D341Med (cell line): ENCODE measurements around the gene IKBKG.
A peak's percentile ranks its signal among the peaks of the same experiment; 100 is the strongest.
"Not testable (repeated sequence)": the region's sequence is repeated elsewhere in the genome, so short reads cannot be mapped to it uniquely, and the experiment has no call there.

Source experiments
- DNase-seq: peaks from one replicate; pipeline ENCODE4 v3.0.0; 2012; ENCODE audit warnings: low spot score

IKBKG gene, protein sequence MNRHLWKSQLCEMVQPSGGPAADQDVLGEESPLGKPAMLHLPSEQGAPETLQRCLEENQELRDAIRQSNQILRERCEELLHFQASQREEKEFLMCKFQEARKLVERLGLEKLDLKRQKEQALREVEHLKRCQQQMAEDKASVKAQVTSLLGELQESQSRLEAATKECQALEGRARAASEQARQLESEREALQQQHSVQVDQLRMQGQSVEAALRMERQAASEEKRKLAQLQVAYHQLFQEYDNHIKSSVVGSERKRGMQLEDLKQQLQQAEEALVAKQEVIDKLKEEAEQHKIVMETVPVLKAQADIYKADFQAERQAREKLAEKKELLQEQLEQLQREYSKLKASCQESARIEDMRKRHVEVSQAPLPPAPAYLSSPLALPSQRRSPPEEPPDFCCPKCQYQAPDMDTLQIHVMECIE

DNA sequence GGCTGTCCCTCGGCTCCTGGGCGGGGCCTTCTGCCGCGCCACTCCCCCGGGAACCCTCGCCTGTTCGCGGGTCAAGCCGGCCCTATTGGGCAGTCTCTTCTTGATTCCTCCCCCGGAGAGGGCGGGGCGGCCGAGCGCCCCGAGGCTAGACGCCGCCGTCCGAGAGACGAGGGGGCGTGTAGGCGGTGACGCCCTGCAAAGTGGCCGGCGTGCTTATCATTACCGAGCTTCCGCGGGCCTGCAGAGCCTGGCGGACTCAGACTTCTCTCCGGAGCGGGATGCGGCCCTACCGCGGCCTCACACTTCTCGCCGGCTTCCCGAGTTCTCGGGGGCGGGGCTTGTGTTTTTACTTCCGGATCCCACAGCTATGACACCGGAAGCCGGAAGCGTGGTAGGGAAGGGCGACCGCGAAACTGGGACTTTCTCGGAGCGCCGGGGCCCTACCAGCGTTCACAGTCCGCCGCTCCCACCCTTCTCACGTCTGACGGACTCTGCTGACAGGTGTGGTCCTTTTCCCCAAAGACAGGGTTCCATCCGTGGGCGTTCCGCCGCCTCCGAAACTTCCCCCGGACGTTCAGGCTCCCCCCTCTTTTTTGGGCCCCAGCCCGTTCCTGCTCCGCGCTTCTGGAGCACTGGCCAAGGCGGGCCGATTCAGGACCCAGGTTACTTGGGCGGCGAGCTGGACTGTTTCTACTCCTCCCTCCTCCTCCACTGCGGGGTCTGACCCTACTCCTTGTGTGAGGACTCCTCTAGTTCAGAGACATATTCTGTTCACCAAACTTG, at the start of gene IKBKG:
Gene IKBKG (plus strand): TSS at position 376 of the 783 bp plus-strand sequence. CDS start 4,383 bp downstream, outside the sequence.
- DNase-seq: peak; percentile 90

DNA sequence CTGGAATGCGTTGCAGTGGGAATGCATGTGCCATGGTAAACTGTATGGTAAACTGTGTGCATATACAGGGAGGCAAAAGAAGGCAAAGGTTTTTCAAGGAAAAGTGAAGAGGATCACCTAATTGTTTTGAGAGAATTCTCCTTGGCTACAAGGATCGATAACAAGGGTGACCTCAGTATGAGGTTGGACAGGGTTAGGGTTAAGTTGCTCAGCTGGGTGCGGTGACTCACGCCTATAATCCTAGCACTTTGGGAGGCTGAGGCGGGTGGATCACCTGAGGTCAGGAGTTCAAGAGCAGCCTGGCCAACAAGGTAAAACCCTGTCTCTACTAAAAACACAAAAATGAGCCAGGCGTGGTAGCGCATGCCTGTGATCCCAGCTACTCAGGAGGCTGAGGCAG, 46.0 kb upstream of the IKBKG start:
- not testable (repeated sequence) for DNase-seq

DNA sequence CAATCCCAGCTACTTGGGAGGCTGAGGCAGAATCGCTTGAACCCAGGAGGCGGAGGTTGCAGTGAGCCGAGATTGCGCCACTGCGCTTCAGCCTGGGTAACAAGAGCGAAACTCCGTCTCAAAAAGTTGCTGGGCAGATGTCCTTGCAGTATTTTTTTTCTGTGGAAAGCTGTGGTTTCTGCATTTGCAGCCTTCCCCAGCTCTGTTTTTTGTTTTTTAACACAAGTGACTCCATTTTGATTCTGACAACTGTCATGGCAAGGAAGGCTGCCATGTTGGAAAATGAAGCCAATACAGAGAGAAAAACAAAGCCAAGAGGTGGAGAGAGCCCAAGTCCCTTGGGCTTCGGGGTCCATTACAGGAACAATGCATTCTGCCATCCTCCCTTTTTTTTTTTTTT, 45.3 kb upstream of the IKBKG start:
- no peak for DNase-seq

DNA sequence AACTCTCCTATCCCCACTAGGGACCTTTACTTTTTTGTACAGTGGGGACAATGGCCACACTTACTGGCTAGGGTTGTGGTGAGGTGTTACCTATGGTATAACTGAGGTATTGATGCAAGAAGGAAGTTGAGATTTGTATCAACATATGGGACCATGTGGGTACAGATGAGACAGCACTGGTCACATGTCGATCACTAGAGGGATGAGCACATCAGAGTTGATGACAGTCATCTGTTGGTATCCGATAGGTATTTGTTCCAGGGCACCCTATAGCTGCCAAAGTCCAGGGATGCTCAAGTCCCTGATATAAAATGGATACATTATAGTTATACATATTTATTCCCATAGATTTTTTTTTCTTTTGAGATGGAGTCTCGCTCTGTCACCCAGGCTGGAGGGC, 44.4 kb upstream of the IKBKG start:
- DNase-seq: no peak

DNA sequence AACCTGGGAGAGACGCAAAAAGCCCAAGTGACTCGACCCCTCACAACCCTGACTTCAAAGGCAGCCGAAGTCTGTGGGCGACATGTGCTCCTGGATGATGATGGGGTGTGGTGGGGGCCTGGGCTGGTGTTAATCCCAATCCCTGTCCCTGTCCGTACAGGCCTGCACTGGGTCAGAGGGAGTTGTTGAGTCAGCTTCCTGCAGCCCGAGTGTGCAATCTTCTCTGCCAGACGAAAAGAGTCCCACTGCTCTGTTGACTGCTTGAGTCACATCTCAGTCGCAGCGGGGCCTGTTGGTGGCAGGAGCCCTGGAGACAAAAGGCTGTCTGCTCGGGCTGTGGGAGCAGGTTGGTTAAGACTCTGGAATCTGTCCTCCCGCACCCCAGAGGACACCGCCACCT, 41.7 kb upstream of the IKBKG start:
- DNase-seq: no peak

DNA sequence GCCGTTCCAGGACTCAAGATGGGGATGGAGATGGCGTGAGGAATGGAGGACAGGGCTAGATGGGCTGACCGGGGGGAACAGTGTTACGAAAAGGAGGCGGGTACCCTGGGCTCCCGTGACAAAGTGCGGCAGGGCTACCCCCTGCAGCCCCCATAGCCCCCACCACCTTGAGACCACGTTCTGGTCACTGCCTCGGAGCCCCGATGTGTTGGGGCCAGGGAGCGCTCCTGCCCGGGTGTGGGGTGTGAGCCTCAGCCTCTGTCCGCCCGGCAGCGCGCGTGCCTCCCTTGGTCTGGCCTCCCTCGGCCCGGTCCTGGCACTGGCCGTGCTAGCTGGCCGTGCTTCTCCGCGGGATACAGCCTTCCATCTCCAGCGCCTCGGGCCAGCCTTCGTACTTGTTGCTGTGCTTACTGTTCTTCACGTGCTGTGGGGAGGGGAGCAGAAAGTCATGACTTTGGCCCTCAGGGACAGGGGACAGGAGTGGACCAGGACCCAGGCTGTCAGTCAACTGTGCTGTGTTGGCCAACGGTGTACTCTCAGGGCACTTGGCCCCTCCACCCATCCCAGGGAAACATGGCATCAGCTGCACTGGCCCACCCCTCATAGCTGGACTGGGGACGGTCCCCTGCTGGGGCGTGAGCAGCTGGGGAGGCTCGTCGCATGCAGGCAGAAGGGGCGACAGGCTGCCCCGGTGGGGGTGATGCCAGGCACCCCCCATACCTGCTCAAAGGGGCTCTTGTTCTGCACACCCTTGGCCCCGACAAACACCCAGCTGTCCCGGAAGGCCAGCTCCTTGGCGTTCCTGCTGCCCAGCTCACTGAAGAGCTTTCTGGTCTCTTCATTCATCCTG, 40.7 kb upstream of the IKBKG start:
- no peak for DNase-seq

DNA sequence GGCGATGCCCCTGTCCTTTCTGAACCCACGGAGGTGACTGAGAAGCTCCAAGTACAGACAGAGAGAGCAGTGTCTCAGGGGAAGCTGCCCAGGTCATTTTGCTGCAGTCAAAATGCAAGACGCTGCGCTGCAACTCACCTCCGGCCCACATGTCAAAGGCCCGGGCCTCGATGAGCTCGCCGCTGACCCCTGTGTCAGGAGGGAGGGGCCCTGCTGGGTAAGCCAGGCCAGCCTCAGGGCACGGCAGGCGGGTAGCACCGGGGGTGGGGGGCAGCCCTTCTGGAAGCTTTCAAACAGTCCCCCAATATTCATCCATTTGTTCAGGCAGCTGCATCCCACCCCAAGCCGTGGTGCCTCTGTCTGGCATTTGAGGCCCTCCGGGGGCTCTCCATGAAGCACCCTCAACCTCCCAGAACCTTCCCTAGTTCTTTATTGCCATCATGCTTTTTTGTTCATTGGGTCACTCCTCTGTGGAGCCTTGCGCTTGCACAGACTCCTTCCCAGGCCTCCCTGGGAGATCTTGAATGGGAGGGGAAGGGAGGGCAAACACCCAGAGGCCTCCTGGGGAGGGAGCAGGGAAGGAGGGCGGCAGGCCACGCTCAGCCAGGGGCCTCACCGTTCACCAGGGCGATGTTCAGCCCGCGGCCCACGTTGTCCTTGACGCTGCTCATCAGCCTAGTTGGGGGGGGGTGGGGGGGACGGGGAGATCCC, 39.6 kb upstream of the IKBKG start:
- DNase-seq: no peak

DNA sequence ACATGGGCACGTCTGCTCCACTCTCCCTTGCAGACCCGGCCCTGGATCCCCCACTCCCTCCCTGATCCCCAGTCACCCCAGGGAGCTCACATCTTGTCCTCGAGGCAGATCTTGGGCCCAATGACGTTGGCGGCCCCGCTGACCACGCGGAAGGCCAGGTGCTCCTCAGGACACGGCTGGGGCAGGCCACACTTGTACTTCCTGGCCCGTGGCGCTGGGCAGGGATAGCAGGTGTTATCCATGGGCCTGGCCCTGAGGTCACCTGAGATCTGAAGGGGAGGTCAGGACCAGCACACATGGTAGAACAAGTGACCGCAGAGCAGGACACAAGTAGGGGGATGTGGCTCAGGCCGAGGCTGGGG, 39.1 kb upstream of the IKBKG start:
- no peak for DNase-seq

DNA sequence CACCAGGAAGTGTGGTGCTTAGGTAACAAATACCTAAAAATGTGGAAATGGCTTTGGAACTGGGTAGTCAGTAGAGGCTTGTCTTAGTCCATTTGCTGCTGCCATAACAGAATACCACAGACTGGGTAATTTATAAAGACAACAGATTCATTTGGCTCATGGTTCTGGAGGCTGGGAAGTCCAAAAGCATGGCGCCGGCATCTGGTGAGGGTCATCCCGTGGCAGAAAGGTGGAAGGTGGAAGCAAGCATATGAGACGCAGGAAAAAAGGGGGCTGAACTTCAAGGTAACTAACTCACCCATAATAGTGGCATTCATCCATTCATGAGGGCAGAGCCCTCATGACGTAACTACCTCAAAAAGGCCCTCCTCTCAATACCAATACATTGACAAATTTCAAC, 38.0 kb upstream of the IKBKG start:
- no peak for DNase-seq

DNA sequence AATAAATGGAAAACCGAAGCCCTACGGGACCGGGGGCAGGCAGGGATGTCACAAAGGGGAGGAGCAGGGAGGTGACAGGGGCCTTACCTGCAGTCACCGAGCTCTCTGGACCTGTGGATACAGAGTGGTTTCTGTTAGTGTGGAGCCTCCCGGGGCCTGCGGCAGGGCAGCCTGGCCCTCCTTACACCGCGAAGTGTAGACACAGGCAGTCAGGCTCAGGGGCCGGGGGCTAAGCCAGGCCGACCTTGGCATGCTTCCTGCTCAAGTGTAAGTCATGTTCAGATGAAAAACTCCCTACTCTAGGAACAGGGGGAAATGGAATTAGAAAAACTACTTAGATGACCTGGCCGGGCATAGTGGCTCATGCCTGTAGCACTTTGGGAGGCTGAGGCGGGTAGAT, 35.7 kb upstream of the IKBKG start:
- DNase-seq: no peak

DNA sequence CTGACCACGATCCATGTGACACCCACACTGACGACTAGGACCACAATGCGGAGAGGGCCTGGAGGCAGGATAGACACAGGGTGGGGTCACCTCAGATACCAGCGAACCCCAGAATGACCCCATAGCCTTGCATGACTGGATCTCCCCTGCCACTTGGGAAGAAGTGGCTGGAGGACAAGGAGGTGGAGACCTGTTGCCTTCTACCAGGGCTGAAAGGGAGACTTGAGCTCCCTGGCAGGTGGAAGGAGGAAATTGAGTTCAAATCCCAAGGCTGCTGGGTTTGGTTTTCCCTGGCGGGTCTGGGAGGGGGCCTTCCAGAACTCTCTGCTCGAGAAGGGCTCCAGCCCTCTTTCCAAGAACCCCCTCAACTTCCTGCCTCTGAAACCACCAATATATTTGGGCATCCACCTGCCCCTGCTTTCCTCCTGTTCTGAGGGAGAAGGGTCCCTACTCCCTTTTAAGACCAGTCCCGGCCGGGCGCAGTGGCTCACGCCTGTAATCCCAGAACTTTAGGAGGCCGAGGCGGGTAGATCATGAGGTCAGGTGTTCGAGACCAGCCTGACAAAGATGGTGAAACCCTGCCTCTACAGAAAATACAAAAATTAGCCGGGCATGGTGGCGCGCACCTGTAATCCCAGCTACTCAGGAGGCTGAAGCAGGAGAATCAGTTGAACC, 34.4 kb upstream of the IKBKG start:
- no peak for DNase-seq

DNA sequence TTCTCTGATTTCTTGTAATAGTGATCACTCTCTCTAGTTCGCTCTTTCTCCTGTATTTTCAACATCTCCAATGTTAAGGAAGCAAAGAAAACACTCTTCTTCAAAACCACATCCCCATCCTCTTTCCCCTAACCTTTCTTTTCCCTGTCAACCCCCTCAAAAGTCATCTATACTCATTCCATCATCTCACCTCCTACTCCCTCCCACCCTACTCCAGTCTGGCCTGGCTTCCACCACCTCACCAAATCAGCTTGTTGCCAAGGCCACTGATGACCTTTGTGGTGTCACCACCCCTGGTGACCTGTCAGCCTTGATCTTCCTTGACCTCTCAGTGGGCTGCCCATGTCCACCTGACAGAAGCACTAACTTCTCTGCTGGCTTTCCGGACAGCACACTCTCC, 33.7 kb upstream of the IKBKG start:
- no peak for DNase-seq

DNA sequence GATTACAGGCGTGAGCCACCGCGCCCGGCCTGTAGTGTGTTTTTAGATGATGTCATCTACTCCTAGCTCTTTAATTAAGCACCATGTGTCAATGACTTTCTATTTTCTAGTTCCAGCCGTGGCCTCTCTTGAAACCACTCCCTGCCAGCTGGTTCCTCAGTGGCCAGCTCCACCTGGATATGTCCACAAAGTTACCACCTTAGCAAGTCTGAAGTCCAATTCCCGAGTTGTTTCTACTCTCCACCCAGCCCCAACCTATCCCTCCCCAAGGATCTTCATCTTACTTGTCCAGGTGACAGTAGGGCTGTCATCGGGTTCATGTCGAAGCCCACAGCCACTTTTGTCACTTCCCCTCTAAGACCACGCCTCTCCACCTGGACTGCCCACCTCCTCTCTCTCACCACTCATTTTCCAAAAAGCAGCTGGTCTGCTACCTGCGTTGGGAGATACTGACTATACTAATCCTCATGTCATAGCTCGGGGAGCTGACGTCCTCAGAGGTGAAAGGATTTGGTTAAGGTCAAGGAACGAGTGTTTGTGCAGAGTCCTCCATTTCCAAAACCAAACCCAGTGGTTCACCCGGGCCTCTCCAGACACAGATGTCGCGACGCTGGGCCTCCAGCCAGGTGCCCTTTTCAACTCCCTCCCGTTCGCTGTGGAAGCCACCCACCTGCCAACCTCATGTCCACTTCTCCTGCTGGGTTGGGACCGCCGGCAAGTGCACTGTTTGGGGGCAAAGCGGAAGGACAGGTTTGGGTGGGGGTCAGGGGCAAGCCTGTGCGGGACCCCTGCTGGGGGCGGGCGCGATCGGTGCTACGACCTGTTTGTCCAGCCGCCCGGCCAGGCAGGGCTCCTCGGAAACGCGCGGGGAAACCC, 32.1 kb upstream of the IKBKG start:
- DNase-seq: no peak

DNA sequence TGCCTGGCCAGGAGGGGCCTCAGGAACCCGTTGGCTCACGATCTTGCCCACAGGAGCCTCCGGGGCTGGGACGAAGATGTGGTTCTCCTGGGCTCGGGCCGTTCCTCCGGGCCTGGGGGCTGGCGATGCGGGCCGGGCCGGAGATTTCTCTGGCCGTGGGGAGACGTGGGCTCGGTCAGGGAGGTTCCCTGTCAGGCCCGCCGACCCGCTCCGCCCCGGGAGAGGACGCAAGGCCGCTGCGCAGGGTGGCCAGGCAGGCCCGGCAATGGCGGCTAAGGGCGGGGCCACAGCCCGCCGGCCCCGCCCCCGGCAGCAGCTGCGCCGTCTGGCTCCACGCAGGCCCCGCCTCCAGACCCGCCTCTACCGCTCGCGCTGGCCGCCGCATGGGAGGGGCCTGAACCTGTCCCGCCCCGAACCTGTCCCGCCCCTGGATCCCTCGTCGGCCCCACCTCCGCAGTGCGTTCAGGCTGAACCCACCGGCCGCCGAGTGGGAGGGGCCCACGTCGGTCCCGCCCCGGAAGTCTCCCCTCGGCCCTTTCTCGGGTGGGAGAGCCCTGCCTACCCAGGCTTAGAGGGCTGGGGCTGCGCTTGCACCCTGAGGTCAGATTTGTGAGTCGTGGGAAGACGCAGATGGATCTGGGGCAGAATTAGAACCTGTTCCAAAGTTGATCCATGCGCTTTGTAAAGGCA, 31.3 kb upstream of the IKBKG start, which contains the start of gene FAM3A:
Gene FAM3A (minus strand): TSS at position 267 of the 690 bp plus-strand sequence. CDS start 460 bp downstream, outside the sequence.
- peak; percentile 94 for DNase-seq

DNA sequence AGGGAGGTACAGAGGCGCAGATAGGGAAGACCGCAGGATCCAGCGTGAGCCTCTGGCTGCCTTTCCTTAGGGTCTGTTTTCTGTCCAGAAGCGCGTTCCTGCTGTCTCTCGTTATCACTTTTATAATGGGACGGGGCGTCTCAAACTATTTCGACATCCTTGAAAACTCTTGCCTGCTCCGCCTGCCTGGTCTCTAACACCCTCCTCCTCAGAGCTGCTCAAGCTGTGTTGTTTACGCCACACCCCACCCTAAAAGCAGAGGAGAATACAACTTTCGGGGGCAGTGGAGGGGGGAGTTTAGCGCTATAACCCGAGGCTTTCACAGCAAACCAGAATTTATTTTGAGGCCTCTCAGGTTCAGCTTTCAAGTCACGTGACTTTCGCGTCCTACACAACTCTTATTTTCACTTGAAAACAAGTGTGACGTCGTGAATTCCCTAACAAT, 30.7 kb upstream of the IKBKG start:
- DNase-seq: no peak

DNA sequence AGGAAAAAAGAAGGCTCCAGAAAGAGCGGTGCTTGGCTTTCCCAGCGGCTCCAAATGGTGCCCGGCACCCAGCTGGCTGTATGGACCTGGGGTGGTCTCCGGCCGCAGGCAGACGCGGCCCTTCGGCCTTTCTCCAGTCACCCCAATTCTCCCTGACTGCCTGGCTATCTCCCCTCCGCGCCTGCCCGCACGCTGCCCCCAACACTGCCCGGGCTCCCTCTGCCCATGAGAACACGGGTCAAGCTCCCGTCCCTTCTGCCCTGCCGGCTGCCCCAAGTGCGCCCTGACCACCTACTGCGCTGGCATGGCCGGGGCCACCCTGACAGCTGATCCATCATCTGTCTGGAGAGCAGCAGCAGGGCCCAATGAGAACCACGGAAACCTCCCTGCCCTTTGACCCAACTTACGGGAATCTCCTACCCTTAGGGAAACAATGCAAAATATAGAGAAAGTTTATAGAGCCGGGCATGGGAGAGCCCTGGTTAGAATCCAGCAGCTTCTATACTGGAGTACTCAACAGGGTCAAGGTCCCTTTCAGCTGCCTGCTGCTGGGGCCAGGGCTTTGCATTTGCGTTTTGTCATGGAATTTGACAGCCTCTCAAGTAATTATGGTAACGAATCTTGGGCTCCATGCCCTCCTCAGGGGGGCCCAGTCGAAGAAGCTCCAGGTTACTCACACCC, 30.2 kb upstream of the IKBKG start:
- DNase-seq: no peak

DNA sequence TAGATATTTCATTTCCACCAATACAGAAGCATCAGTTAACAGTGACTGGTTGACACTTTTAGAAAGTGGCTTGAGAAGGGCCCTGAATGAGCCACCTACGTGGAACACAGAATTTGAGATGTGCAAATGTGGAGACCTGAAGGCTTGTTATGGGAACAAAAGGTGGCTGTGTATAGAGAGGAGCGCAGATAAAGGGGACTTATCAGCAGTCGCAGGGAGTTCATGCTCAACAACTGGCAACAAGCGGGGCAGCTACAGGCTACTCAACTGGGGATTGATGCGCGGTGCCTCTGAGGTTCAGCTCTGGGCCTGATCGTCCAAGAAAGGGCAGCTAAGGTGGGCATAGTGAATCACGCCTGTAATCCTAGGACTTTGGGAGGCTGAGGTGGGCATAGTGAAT, 28.0 kb upstream of the IKBKG start:
- DNase-seq: no peak

DNA sequence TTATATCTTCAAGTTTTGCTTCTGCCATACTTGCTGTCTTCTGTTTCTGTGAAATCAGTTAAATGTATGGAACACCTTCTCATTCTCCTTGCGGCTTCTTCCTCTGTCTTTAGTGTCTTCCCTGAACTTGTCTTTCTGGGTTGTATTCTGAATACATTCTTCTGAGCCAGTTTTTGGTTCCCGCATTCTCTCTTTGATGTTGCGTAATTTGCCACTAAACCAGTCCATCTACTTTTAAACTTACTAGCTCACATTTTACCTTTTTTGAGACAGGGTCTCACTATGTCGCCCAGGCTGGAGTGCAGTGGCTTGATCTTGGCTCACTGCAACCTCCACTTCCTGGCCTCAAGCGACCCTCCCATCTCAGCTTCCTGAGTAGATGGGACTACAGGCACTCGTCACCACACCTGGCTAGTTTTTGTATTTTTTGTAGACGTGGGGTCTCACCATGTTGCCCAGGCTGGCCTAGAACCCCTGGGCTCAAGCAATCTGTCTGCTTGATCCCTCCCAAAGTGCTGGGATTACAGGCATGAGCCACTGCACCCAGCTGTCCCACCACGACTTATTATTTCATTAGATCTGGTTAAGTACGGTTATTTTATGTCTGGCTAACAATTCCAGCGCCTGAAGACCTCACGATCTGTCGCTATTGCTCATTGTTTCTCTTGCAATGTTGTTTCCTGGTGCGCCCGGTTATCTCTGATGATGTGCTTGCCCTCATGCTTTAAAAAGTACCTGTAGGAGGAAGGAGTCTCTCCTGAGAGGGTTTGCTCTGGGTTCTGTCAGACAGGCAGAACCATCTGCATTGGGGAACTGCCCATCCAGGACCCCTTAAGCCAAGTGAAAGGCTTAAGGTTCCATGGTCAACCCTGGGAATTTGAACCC, 21.6 kb upstream of the IKBKG start:
- no peak for DNase-seq
